Adipocyte (in vitro differentiated cells): ENCODE data around the gene OR2AJ1.
"Not testable (repeated sequence)": the region's sequence is repeated elsewhere in the genome, so short reads cannot be mapped to it uniquely, and the experiment has no call there.

Source experiments
- DNase-seq: peaks from one replicate; pipeline ENCODE4 v3.0.0-alpha.2; 2015; ENCODE audit warnings: low read depth
- H3K27me3 ChIP-seq: replicated peaks from 2 replicates; pipeline ENCODE4 v1.7.0; 2013; ENCODE audit warnings: mild to moderate bottlenecking, low read length, moderate library complexity; ENCODE audit not compliant: control insufficient read depth, insufficient read depth
- H3K36me3 ChIP-seq: 2 replicates; pipeline ENCODE4 v1.7.0; 2013; ENCODE audit warnings: low read length, mild to moderate bottlenecking, moderate library complexity; ENCODE audit not compliant: control insufficient read depth, insufficient read depth, severe bottlenecking
- H3K4me1 ChIP-seq: 2 replicates; pipeline ENCODE4 v1.7.0; 2013; ENCODE audit warnings: mild to moderate bottlenecking, low read length, moderate library complexity; ENCODE audit not compliant: control insufficient read depth, insufficient read depth
- H3K4me3 ChIP-seq: 2 replicates; pipeline ENCODE4 v1.7.0; 2013; ENCODE audit warnings: mild to moderate bottlenecking, low read length, moderate library complexity
- H3K9ac ChIP-seq: 2 replicates; pipeline ENCODE4 v1.7.0; 2013; ENCODE audit warnings: mild to moderate bottlenecking, low read length, moderate library complexity
- H3K9me3 ChIP-seq: 2 replicates; pipeline ENCODE4 v1.7.0; 2013; ENCODE audit warnings: mild to moderate bottlenecking, low read length, moderate library complexity; ENCODE audit not compliant: control insufficient read depth

The OR2AJ1 gene

DNA sequence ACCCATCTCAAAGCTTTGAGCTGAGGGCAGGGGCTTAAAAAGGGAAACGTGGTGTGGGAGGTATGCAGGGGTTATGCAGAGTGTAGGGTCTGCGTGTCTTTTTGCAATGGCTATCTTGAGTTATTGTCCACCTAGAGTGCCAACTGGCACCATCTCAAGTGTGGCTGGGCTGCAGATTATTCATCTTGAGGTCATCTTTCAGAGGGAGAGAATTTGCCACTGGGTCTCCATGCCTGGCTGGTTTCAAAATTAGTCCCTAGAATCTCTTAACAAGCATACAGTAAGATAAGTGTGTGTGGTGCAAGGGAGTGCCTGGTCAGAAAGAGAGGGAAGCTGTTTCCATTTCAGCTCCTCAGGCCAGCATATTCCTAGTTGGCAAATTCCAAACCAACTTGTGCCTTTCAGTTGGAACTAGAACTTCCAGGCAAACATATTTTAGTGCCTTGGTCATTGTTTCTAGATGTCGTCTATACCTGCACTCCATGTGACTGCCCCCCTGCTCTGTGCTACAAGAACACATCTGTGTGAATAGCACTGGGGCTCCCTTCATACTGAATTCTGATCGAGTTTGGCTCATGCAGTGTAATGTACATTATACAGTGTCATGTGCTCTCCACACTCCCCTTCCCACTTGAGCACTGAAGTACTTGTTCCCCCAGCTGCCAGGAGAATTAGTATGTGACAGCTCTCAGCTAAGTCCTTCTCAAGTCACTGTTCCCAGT lies 9.6 kb upstream of the OR2AJ1 start:
- Histone ChIP-seq H3K4me1 (no peaks in the 10 kb centered on the region), H3K36me3 (no peaks in the 10 kb centered on the region), H3K27me3 (no peaks in the 10 kb centered on the region), H3K4me3 (no peak overlapping the region), H3K9me3 (no peaks in the 10 kb centered on the region), H3K9ac (no peak overlapping the region)
- DNase-seq, result no peak

DNA sequence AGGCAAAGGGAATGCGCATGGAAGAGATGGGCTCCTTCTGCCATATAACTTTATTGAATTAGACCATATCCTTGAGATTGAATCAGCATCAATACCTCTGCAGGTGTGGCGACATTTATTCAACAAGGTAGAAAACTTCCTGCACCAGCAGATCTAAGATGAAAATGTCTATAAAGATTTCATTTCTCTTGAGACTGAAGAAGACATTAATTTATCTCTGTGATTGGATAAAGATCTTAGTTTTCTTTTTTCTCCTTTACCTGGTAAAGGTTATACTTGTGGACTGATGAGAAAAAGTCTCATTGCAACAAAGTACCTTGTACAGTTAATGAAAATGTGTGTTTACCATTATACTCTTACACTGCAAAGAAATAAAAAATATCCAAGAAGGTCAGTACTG lies 4.7 kb upstream of the OR2AJ1 start, which contains the start of gene OR2T8:
Gene OR2T8, plus strand, starts transcription at position 301 of the 400 bp plus-strand sequence. CDS start 766 bp downstream, outside the sequence.
- Histone ChIP-seq H3K36me3 (no peaks in the 10 kb centered on the region), H3K9me3 (no peaks in the 10 kb centered on the region), H3K9ac (no peak within 1 kb of the TSS), H3K27me3 (no peaks in the 10 kb centered on the region), H3K4me1 (no peaks in the 10 kb centered on the region), H3K4me3 (no peak within 1 kb of the TSS)
- no peak for DNase-seq

GRCh38 chr1:247923941-247924340 lies 748 bp upstream of the OR2AJ1 start:
- Histone ChIP-seq H3K4me3 (no peak overlapping the region), H3K9me3 (no peaks in the 10 kb centered on the region), H3K27me3 (no peaks in the 10 kb centered on the region), H3K4me1 (no peaks in the 10 kb centered on the region), H3K36me3 (no peaks in the 10 kb centered on the region), H3K9ac (no peak overlapping the region)
- no peak for DNase-seq

DNA sequence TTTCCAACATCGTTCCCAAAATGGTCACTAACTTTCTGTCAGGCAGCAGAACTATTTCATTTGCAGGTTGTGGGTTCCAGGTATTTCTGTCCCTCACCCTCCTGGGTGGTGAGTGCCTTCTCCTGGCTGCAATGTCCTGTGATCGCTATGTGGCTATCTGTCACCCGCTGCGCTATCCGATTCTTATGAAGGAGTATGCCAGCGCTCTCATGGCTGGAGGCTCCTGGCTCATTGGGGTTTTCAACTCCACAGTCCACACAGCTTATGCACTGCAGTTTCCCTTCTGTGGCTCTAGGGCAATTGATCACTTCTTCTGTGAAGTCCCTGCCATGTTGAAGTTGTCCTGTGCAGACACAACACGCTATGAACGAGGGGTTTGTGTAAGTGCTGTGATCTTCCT lies 9.3 kb downstream of the OR2AJ1 start:
- Histone ChIP-seq H3K36me3 (no peaks in the 10 kb centered on the region), H3K9ac (no peak overlapping the region), H3K4me1 (no peaks in the 10 kb centered on the region), H3K4me3 (no peak overlapping the region), H3K9me3 (no peaks in the 10 kb centered on the region), H3K27me3 (no peaks in the 10 kb centered on the region)
- DNase-seq, result no peak

DNA sequence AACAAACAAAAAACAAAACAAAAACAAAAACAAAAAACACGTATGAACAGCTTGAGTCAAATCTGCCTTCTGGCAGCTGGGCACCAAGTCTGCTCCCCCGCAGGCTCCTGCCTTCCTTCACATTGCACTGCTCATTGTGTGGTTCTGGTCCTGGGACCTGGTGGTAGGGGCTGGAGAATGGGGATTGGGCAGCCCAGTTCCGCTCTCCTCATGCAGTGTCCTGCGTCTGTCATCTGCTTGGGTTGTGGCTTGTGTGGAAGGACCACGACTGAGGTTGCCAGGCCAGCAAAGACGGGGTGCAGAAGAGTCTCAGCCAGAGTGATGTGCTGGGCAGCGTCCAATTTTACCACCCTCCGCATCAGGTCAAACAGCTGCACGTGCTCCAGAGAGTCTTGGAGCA lies 11.1 kb downstream of the OR2AJ1 start:
- no peak overlapping the region for H3K9ac ChIP-seq
- H3K27me3 ChIP-seq, result no peaks in the 10 kb centered on the region
- no peaks in the 10 kb centered on the region for H3K4me1 ChIP-seq
- DNase-seq, result no peak
- H3K4me3 ChIP-seq, result no peak overlapping the region
- H3K9me3 ChIP-seq, result no peaks in the 10 kb centered on the region
- no peaks in the 10 kb centered on the region for H3K36me3 ChIP-seq

DNA sequence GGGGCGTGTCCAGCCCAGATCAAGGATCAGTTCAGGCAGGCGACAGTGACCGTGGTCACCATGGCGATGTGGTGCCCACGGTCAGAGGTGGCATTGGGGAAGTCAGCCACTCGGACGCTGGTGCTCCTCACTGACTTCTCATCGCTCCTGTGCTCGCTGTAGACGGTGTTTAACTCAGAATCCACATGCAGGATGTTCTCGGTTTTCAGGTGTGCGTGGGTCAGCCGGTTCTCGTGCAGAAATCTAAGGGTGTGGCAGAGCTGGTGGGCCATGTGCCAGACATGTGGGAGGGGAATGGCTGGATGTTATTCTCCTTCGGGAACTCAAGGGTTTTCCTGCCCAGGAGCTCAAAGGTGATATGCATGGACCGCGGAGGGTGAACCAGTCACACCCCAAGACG lies 11.7 kb downstream of the OR2AJ1 start:
- no peaks in the 10 kb centered on the region for H3K9me3 ChIP-seq
- no peak for DNase-seq

DNA sequence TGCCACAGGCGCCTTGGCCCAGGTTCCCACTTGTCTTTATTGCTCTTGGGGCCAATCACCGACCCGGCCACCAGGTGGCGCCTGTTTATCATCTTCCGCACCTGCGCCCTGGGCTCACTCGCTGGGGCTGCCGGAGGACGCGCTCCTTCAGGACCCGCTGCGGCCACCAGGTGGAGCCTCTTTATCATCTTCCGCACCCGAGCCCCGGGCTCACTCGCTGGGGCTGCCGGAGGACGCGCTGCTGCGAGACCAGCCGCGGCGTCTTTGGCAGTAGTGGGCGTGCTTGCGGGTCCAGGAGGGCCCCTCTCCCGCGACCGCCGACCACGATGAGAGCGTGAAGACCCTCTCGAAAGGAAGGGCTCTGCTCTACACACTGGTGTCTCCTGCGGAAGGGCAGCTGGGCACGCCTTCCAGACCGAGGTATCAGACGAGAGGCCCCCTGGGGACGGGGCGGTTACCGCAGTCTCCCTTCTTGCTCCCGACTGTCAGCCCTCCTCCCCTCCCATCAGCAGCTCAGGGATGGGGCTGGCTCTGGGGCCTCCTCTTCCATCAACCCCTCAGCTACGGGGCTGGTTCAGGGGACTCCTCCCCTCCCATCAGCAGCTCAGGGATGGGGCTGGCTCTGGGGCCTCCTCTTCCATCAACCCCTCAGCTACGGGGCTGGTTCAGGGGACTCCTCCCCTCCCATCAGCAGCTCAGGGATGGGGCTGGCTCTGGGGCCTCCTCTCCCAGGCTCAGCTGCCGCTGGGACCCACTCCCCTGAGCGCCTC lies 12.5 kb downstream of the OR2AJ1 start:
- not testable (repeated sequence) for DNase-seq, H3K27me3 ChIP-seq, H3K36me3 ChIP-seq, H3K9me3 ChIP-seq, H3K9ac ChIP-seq, H3K4me1 ChIP-seq
- H3K4me3 ChIP-seq, result peak overlapping the region; percentile 58

More for the DNA sequence above, 11.7 kb downstream of the OR2AJ1 start:
- H3K4me1 ChIP-seq, result no peaks in the 10 kb centered on the region
- no peaks in the 10 kb centered on the region for H3K36me3 ChIP-seq
- no peak overlapping the region for H3K4me3 ChIP-seq
- no peak overlapping the region for H3K9ac ChIP-seq
- no peaks in the 10 kb centered on the region for H3K27me3 ChIP-seq

DNA sequence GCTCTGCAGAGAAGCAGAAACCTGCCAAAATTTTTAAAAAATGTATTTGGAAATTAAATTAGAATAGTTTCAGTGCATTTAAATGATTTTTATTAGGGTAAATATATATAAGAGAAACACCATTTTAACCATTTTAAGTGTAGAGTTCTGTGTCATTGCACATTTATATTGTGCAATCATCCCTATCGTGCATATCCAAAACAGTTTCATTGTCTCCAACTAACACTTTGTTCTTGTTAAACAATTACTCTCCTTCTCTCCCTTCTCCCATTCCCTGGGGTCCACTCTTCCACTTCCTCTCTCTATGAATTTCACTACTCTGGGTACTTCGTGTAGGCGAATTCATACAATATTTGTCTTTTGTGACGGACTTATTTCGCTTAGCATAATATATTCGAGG lies 17.9 kb downstream of the OR2AJ1 start:
- no peak for DNase-seq

GRCh38 chr1:247948558-247948957 lies 23.9 kb downstream of the OR2AJ1 start, which contains the start of gene OR2L8:
OR2L8 (plus strand) TSS chr1:247948858; CDS start chr1:247948858, 0 bp downstream.
- no peak within 1 kb of the TSS for H3K4me3 ChIP-seq
- no peaks in the 10 kb centered on the region for H3K4me1 ChIP-seq
- H3K36me3 ChIP-seq, result no peaks in the 10 kb centered on the region
- H3K9me3 ChIP-seq, result peaks cover 4% of the 10 kb centered on the region
- no peak within 1 kb of the TSS for H3K9ac ChIP-seq
- H3K27me3 ChIP-seq, result no peaks in the 10 kb centered on the region
- no peak for DNase-seq

More for the DNA sequence above, 17.9 kb downstream of the OR2AJ1 start:
- H3K9me3 ChIP-seq, result peaks cover 4% of the 10 kb centered on the region
- no peak overlapping the region for H3K4me3 ChIP-seq
- no peak overlapping the region for H3K9ac ChIP-seq
- H3K4me1 ChIP-seq, result no peaks in the 10 kb centered on the region
- H3K36me3 ChIP-seq, result no peaks in the 10 kb centered on the region
- no peaks in the 10 kb centered on the region for H3K27me3 ChIP-seq

- Histone ChIP-seq H3K4me1 (no peaks in the 10 kb centered on the region), H3K4me3 (no peak overlapping the region), H3K27me3 (no peaks in the 10 kb centered on the region), H3K9me3 (no peaks in the 10 kb centered on the region), H3K9ac (no peak overlapping the region), H3K36me3 (no peaks in the 10 kb centered on the region)
- DNase-seq, result no peak
Observed at GRCh38 chr1:247953408-247953807, 28.7 kb downstream of the OR2AJ1 start.

GRCh38 chr1:247961791-247962190 lies 37.1 kb downstream of the OR2AJ1 start:
- H3K36me3 ChIP-seq, result no peaks in the 10 kb centered on the region
- H3K9me3 ChIP-seq, result no peaks in the 10 kb centered on the region
- H3K9ac ChIP-seq, result no peak overlapping the region
- no peak overlapping the region for H3K4me3 ChIP-seq
- no peak for DNase-seq
- no peaks in the 10 kb centered on the region for H3K4me1 ChIP-seq
- H3K27me3 ChIP-seq, result no peaks in the 10 kb centered on the region
